ENCODE results near the gene MYBPH.

DNA sequence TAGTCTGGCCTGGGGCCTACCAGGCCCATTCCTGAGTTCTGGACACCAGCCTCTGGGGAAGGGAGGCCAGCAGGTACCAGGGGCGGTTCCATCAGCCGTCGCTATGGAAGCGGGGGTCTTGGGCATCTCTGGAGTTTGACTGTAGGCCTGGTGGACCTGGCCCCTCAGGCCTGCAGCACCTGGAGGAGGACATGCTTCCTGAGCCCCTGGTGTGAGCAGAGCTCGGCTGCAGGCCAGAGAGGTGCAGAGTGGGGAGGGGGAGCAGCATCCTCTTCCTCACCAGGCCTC lies 7.8 kb downstream of the MYBPH start:
- TF ChIP-seq, protein P1, sequence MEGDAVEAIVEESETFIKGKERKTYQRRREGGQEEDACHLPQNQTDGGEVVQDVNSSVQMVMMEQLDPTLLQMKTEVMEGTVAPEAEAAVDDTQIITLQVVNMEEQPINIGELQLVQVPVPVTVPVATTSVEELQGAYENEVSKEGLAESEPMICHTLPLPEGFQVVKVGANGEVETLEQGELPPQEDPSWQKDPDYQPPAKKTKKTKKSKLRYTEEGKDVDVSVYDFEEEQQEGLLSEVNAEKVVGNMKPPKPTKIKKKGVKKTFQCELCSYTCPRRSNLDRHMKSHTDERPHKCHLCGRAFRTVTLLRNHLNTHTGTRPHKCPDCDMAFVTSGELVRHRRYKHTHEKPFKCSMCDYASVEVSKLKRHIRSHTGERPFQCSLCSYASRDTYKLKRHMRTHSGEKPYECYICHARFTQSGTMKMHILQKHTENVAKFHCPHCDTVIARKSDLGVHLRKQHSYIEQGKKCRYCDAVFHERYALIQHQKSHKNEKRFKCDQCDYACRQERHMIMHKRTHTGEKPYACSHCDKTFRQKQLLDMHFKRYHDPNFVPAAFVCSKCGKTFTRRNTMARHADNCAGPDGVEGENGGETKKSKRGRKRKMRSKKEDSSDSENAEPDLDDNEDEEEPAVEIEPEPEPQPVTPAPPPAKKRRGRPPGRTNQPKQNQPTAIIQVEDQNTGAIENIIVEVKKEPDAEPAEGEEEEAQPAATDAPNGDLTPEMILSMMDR (IDR thresholded peaks at IDR 0.05) = no peak
- TF ChIP-seq POLR2A (IDR thresholded peaks at IDR 0.05) = no peak
